GM18517 (cell line): ENCODE results near the gene ZNF211.

Source experiments
- ATAC-seq: cut with Tn5 transposase; IDR thresholded peaks from one replicate; pipeline ENCODE4 v1.9.1; 2021; ENCODE audit warnings: mild to moderate bottlenecking, moderate library complexity; ENCODE audit not compliant: unreplicated experiment

Gene ZNF211

GRCh38 chr19:57653689-57654088 is 20.7 kb downstream of the ZNF211 start:
- no peak for ATAC-seq

GRCh38 chr19:57655443-57655842 is 22.5 kb downstream of the ZNF211 start:
- no peak for ATAC-seq

- no peak for ATAC-seq
These were observed 23.4 kb downstream of the ZNF211 start for GRCh38 chr19:57656346-57656745.

- no peak for ATAC-seq
These were observed 31.5 kb downstream of the ZNF211 start for GRCh38 chr19:57664269-57665127.

GRCh38 chr19:57665261-57665806 is 32.4 kb downstream of the ZNF211 start:
- no peak for ATAC-seq

- ATAC-seq: no peak
These were observed 34.3 kb downstream of the ZNF211 start for GRCh38 chr19:57667228-57667627.

GRCh38 chr19:57668635-57669034 is 35.7 kb downstream of the ZNF211 start, which contains the start of gene ZSCAN4:
TSS of gene ZSCAN4 (plus strand) at chr19:57668935. CDS start at chr19:57676146, 7,211 bp downstream.
- ATAC-seq: no peak

GRCh38 chr19:57671124-57671895 is 38.3 kb downstream of the ZNF211 start:
- ATAC-seq: no peak

GRCh38 chr19:57672466-57672865 is 39.5 kb downstream of the ZNF211 start:
- ATAC-seq: no peak

- no peak for ATAC-seq
These were observed 42.9 kb downstream of the ZNF211 start for GRCh38 chr19:57675881-57676280.

GRCh38 chr19:57682226-57682766 is 49.3 kb downstream of the ZNF211 start:
- peak; percentile 6 for ATAC-seq

GRCh38 chr19:57686727-57687126 is 53.8 kb downstream of the ZNF211 start:
- no peak for ATAC-seq

- no peak for ATAC-seq
These were observed 54.5 kb downstream of the ZNF211 start for GRCh38 chr19:57687363-57688010.

GRCh38 chr19:57688011-57688763 is 55.2 kb downstream of the ZNF211 start:
- no peak for ATAC-seq

GRCh38 chr19:57689750-57690149 is 56.8 kb downstream of the ZNF211 start:
- no peak for ATAC-seq
